Adipose tissue (tissue), 3 donors: ENCODE measurements around the gene SLC23A2. TPM values are rescaled to one million over a fixed set of nuclear protein-coding genes. Genes with fewer than 3 reads are reported as not detected.

Experiments
- polyA plus RNA-seq, 3 donors: library from polyadenylated mRNA; stranded (reverse); fragments of 200-250 nt; gene quantifications; one replicate each; pipeline ENCODE4 v1.2.3, GENCODE V29; 2013
- donor health status: healthy with polysubstance abuse.
- donor health status: Bipolar disorder and iron deficiency.
- donor health status: healthy.

Gene SLC23A2
- polyA plus RNA-seq, 3 donors = 3.6 to 6.1 (median 4.0) TPM

Other genes starting within 250 kb of the SLC23A2 start
- 10 to 100 TPM in 1 of 3 donors, 1 to 10 TPM in 2; 1.6 to 17.3 (median 9.8) TPM for gene RASSF2, start 177.9 kb downstream of the SLC23A2 start, polyA plus RNA-seq
- gene TMEM230, start 111.6 kb upstream of the SLC23A2 start, polyA plus RNA-seq = 100 to 1,000 TPM in 2 of 3 donors, 10 to 100 TPM in 1; 58.6 to 223 (median 154) TPM
- gene PCNA, start 118.4 kb upstream of the SLC23A2 start, polyA plus RNA-seq = 10 to 100 TPM; 23.9 to 42.5 (median 28.3) TPM
- gene CDS2, start 125.5 kb upstream of the SLC23A2 start, polyA plus RNA-seq = 10 to 100 TPM in 2 of 3 donors, 1 to 10 TPM in 1; 7.1 to 14.8 (median 10.7) TPM